IMR-90 (cell line): Measurements from ENCODE around the gene OPCML. TPM values are rescaled to one million over a fixed set of nuclear protein-coding genes. Genes with fewer than 3 reads are reported as not detected.

Source experiments
- ATAC-seq: fragments of 200-7000 bp; cut with Tn5 transposase; 2 replicates; pipeline ENCODE4 v1.9.1; 2020; ENCODE audit warnings: low read depth, mild to moderate bottlenecking, moderate library complexity
- BruUV-seq: library from RNA; stranded (reverse); fragments of 400-500 nt; replicated peaks from 2 replicates; lab custom pipeline; 2021; lab: Mats Ljungman, UMichigan
- CTCF ChIA-PET: fragments of 300-600 bp; formaldehyde crosslinking; extraction: SDS; loops from one replicate; lab custom pipeline; 2021; ENCODE audit warnings: antibody characterized with exemption; lab: Yijun Ruan, JAX
- POLR2A ChIA-PET: fragments of 300-600 bp; sonication (Branson Sonifier 250); formaldehyde crosslinking; loops from one replicate; lab custom pipeline; 2022; ENCODE audit warnings: antibody characterized with exemption; ENCODE audit not compliant: unreplicated experiment; lab: Charles Lee
- DNase-seq: peaks from one replicate; pipeline ENCODE4 v3.0.0; 2013
- H2AFZ ChIP-seq: replicated peaks from 2 replicates; pipeline ENCODE3; 2013; ENCODE audit warnings: low read length, mild to moderate bottlenecking; ENCODE audit not compliant: poor library complexity
- H2AK5ac ChIP-seq: 2 replicates; pipeline ENCODE4 v1.6.1; 2013; ENCODE audit warnings: low read depth, low read length, inconsistent platforms
- H2AK9ac ChIP-seq: replicated peaks from 2 replicates; pipeline ENCODE3; 2013; ENCODE audit warnings: mild to moderate bottlenecking, low read depth, low read length, moderate library complexity; ENCODE audit not compliant: poor library complexity
- H2BK120ac ChIP-seq: 2 replicates; pipeline ENCODE4 v1.6.1; 2013; ENCODE audit warnings: low read depth, low read length, inconsistent platforms
- H2BK15ac ChIP-seq: 3 replicates; pipeline ENCODE4 v1.6.1; 2013; ENCODE audit warnings: low read depth, low read length, inconsistent platforms
- H2BK20ac ChIP-seq: 2 replicates; pipeline ENCODE4 v1.6.1; 2013; ENCODE audit warnings: low read depth, mild to moderate bottlenecking, inconsistent platforms, low read length, moderate library complexity
- H2BK5ac ChIP-seq: 2 replicates; pipeline ENCODE4 v1.6.1; 2013; ENCODE audit warnings: mild to moderate bottlenecking, low read depth, low read length, inconsistent platforms; ENCODE audit not compliant: poor library complexity, severe bottlenecking
- H3K14ac ChIP-seq: replicated peaks from 2 replicates; pipeline ENCODE4 v1.6.1; 2013; ENCODE audit warnings: low read depth, low read length, inconsistent platforms
- H3K18ac ChIP-seq: 2 replicates; pipeline ENCODE4 v1.6.1; 2013; ENCODE audit warnings: low read depth, low read length, control low read depth
- H3K23ac ChIP-seq: 2 replicates; pipeline ENCODE4 v1.6.1; 2013; ENCODE audit warnings: low read depth, low read length, inconsistent platforms
- H3K27ac ChIP-seq: 2 replicates; pipeline ENCODE4 v1.5.1; 2013; ENCODE audit warnings: mild to moderate bottlenecking, control low read depth, low read length; ENCODE audit not compliant: insufficient read depth
- H3K27me3 ChIP-seq: 2 replicates; pipeline ENCODE4 v1.6.1; 2013; ENCODE audit warnings: low read length; ENCODE audit not compliant: control insufficient read depth, insufficient read depth
- H3K36me3 ChIP-seq: 2 replicates; pipeline ENCODE4 v1.6.1; 2013; ENCODE audit warnings: low read length, mixed read lengths; ENCODE audit not compliant: control insufficient read depth, insufficient read depth
- H3K4ac ChIP-seq: 2 replicates; pipeline ENCODE4 v1.6.1; 2013; ENCODE audit warnings: low read depth, low read length, inconsistent platforms
- H3K4me1 ChIP-seq: 2 replicates; pipeline ENCODE4 v1.6.1; 2013; ENCODE audit warnings: low read length, mixed read lengths; ENCODE audit not compliant: control insufficient read depth, insufficient read depth
- H3K4me2 ChIP-seq: 2 replicates; pipeline ENCODE4 v1.6.1; 2013; ENCODE audit warnings: low read depth, mild to moderate bottlenecking, control low read depth, low read length, moderate library complexity
- H3K4me3 ChIP-seq: 2 replicates; pipeline ENCODE4 v1.5.1; 2013; ENCODE audit warnings: low read depth, mild to moderate bottlenecking, control low read depth, low read length, moderate library complexity; ENCODE audit not compliant: insufficient read depth
- H3K56ac ChIP-seq: 2 replicates; pipeline ENCODE4 v1.6.1; 2013; ENCODE audit warnings: low read length, inconsistent platforms; ENCODE audit not compliant: insufficient read depth; ENCODE audit errors: extremely low read depth
- H3K79me1 ChIP-seq, 2 experiments: 2 replicates each; pipeline ENCODE4 v1.6.1; 2013; ENCODE audit warnings: low read length in 2 of 2, inconsistent platforms in 1 of 2, low read depth in 1 of 2
- H3K9ac ChIP-seq: 2 replicates; pipeline ENCODE4 v1.6.1; 2013; ENCODE audit warnings: low read depth, low read length, control low read depth
- H3K9me1 ChIP-seq: 2 replicates; pipeline ENCODE4 v1.6.1; 2013; ENCODE audit warnings: low read length, inconsistent platforms; ENCODE audit not compliant: insufficient read depth
- H3K9me3 ChIP-seq: 2 replicates; pipeline ENCODE4 v1.6.1; 2013; ENCODE audit warnings: low read length; ENCODE audit not compliant: control insufficient read depth, insufficient read depth
- H4K20me1 ChIP-seq: 2 replicates; pipeline ENCODE4 v1.6.1; 2013; ENCODE audit warnings: low read length, inconsistent platforms; ENCODE audit not compliant: insufficient read depth
- H4K5ac ChIP-seq: 2 replicates; pipeline ENCODE4 v1.6.1; 2013; ENCODE audit warnings: mild to moderate bottlenecking, low read depth, low read length, control low read depth
- H4K8ac ChIP-seq, 2 experiments: 2 replicates each; pipeline ENCODE4 v1.6.1; 2013; ENCODE audit warnings: low read depth in 2 of 2, low read length in 2 of 2, control low read depth in 1 of 2, inconsistent platforms in 1 of 2
- H4K91ac ChIP-seq: 2 replicates; pipeline ENCODE4 v1.6.1; 2013; ENCODE audit warnings: low read depth, low read length, inconsistent platforms; ENCODE audit not compliant: insufficient read depth
- CHD1 ChIP-seq: IDR thresholded peaks from 2 replicates; pipeline ENCODE4 v1.6.1; 2012; ENCODE audit warnings: low read depth, low read length, improper control_type of control experiment
- FOS ChIP-seq: fragments of 150-350 bp; IDR thresholded peaks from 2 replicates; pipeline ENCODE4 v1.6.1; 2016; ENCODE audit warnings: low read depth, low read length
- MAZ ChIP-seq: IDR thresholded peaks from 2 replicates; pipeline ENCODE4 v1.6.1; 2012; ENCODE audit warnings: low read depth, mild to moderate bottlenecking, low read length, improper control_type of control experiment, moderate library complexity, borderline replicate concordance
- RCOR1 ChIP-seq: IDR thresholded peaks from 2 replicates; pipeline ENCODE4 v1.6.1; 2012; ENCODE audit warnings: mild to moderate bottlenecking, low read length, improper control_type of control experiment; ENCODE audit not compliant: insufficient replicate concordance
- RFX5 ChIP-seq: IDR thresholded peaks from 2 replicates; pipeline ENCODE4 v1.8.0; 2012; ENCODE audit warnings: low read depth, mild to moderate bottlenecking, low read length, moderate library complexity
- WGBS, 2 experiments: methylation state at CpG; one replicate each; pipeline versions ENCODE4 v1.1.5 to v1.1.7; 2013; ENCODE audit warnings: missing lambda C conversion rate in 2 of 2; ENCODE audit not compliant: insufficient read length in 1 of 2; ENCODE audit errors: extremely low coverage in 2 of 2; 5-methylcytosine and 5-hydroxymethylcytosine counted together
- dilution Hi-C: fragments of 300-500 bp; cut with HindIII; formaldehyde crosslinking; loops from one replicate; pipeline ENCODE4 v1.14.3; 2018; ENCODE audit warnings: low sequenced_read_pairs; ENCODE audit not compliant: unreplicated experiment
- in situ Hi-C: fragments of 300-500 bp; cut with MboI; formaldehyde crosslinking; loops from 3 replicates; pipeline ENCODE4 v1.14.3; 2019; ENCODE audit warnings: low sequenced_read_pairs, inconsistent platforms, mixed read lengths
- intact Hi-C: fragments of 100-400 bp; cut with micrococcal nuclease; formaldehyde crosslinking; loops from 2 replicates; pipeline ENCODE4 v1.10.0; 2022
- polyA plus RNA-seq, 3 experiments: library from polyadenylated mRNA; depleted of rRNA; stranded (reverse); fragments of >200 nt; gene quantifications; 2 replicates each; pipeline ENCODE4 v1.2.3, GENCODE V29; 2012; ENCODE audit warnings: low replicate concordance in 1 of 3
- total RNA-seq: library from RNA; depleted of rRNA; stranded (reverse); fragments of >200 nt; gene quantifications from 2 replicates; pipeline ENCODE4 v1.2.3, GENCODE V29; 2012
- TF ChIP-seq, protein P1 (sequence below): conservative IDR thresholded peaks from 2 replicates; pipeline ENCODE4 v1.5.1; 2012; ENCODE audit warnings: mild to moderate bottlenecking, low read depth, low read length, improper control_type of control experiment
- TF ChIP-seq, protein P2 (sequence below): fragments of 150-350 bp; IDR thresholded peaks from 2 replicates; pipeline ENCODE4 v1.6.1; 2016; ENCODE audit warnings: low read depth, mild to moderate bottlenecking, low read length, moderate library complexity, borderline replicate concordance
- TF ChIP-seq, protein P3 (sequence below): fragments of 150-350 bp; IDR thresholded peaks from 2 replicates; pipeline ENCODE4 v1.6.1; 2017; ENCODE audit warnings: mild to moderate bottlenecking, antibody characterized with exemption, low read length, low read depth

Gene OPCML
- total and polyA plus RNA-seq, 2 of the 4 experiments (the other 2 are of a cell fraction) = under 0.01 to 2.6 TPM

DNA sequence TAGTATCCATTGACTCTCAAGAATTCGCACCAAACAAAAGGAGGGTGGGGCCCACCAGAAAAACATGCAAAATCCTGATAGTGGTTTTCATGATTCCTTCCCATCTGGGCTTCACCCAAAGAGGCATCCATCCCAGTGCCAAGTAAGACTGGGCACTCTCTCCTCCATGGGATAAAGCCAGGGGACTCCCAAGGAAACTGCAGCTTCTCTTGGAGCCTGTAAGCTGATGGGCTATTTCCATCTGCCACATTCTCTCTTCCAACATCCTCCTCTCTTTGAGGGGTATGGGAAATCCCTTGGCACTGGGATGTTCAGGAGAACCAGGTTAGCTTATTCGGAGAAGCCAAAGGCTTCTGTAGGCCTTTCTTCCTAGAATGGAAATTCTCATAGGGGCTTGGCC lies 10.8 kb downstream of the OPCML start:
- Histone ChIP-seq H4K20me1 (no peaks in the 10 kb centered on the region), H4K91ac (no peak overlapping the region), H3K79me1 (no peaks in the 10 kb centered on the region), H3K9ac (no peak overlapping the region), H3K4ac (no peak overlapping the region), H3K14ac (no peak overlapping the region), H3K4me3 (no peak overlapping the region), H2AK5ac (no peak overlapping the region), H3K9me3 (peaks cover 56% of the 10 kb centered on the region), H4K8ac (no peak overlapping the region), H2BK15ac (no peak overlapping the region), H2BK5ac (no peak overlapping the region), H3K23ac (no peak overlapping the region), H3K4me1 (no peaks in the 10 kb centered on the region), H3K27ac (no peak overlapping the region), H4K5ac (no peak overlapping the region), H3K4me2 (no peak overlapping the region), H3K18ac (no peak overlapping the region), H3K27me3 (no peaks in the 10 kb centered on the region), H3K9me1 (no peaks in the 10 kb centered on the region), H2AK9ac (no peak overlapping the region), H3K56ac (no peak overlapping the region), H2AFZ (no peak overlapping the region), H3K36me3 (no peaks in the 10 kb centered on the region), H2BK20ac (no peak overlapping the region), H2BK120ac (no peak overlapping the region)
- intact Hi-C loops (no loop called here), in situ Hi-C loops (no loop called here), dilution Hi-C loops (no loop called here)
- ChIA-PET CTCF (no interaction called here), POLR2A (no interaction called here)
- WGBS, 2 experiments = no CpG with 5 or more reads among the region's 2 CpGs
- no peak for ATAC-seq
- BruUV-seq = no TSS peak
- DNase-seq = no peak
- no peak for TF ChIP-seq RCOR1
- TF ChIP-seq, protein P1, sequence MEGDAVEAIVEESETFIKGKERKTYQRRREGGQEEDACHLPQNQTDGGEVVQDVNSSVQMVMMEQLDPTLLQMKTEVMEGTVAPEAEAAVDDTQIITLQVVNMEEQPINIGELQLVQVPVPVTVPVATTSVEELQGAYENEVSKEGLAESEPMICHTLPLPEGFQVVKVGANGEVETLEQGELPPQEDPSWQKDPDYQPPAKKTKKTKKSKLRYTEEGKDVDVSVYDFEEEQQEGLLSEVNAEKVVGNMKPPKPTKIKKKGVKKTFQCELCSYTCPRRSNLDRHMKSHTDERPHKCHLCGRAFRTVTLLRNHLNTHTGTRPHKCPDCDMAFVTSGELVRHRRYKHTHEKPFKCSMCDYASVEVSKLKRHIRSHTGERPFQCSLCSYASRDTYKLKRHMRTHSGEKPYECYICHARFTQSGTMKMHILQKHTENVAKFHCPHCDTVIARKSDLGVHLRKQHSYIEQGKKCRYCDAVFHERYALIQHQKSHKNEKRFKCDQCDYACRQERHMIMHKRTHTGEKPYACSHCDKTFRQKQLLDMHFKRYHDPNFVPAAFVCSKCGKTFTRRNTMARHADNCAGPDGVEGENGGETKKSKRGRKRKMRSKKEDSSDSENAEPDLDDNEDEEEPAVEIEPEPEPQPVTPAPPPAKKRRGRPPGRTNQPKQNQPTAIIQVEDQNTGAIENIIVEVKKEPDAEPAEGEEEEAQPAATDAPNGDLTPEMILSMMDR = no peak
- TF ChIP-seq CHD1 = no peak
- TF ChIP-seq MAZ = no peak
- TF ChIP-seq, protein P2, sequence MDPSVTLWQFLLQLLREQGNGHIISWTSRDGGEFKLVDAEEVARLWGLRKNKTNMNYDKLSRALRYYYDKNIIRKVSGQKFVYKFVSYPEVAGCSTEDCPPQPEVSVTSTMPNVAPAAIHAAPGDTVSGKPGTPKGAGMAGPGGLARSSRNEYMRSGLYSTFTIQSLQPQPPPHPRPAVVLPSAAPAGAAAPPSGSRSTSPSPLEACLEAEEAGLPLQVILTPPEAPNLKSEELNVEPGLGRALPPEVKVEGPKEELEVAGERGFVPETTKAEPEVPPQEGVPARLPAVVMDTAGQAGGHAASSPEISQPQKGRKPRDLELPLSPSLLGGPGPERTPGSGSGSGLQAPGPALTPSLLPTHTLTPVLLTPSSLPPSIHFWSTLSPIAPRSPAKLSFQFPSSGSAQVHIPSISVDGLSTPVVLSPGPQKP = no peak
- TF ChIP-seq, protein P3, sequence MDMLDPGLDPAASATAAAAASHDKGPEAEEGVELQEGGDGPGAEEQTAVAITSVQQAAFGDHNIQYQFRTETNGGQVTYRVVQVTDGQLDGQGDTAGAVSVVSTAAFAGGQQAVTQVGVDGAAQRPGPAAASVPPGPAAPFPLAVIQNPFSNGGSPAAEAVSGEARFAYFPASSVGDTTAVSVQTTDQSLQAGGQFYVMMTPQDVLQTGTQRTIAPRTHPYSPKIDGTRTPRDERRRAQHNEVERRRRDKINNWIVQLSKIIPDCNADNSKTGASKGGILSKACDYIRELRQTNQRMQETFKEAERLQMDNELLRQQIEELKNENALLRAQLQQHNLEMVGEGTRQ = no peak
- no peak for TF ChIP-seq FOS
- no peak for TF ChIP-seq RFX5
